Measurements from ENCODE around the gene PCDH15.

Gene PCDH15

DNA sequence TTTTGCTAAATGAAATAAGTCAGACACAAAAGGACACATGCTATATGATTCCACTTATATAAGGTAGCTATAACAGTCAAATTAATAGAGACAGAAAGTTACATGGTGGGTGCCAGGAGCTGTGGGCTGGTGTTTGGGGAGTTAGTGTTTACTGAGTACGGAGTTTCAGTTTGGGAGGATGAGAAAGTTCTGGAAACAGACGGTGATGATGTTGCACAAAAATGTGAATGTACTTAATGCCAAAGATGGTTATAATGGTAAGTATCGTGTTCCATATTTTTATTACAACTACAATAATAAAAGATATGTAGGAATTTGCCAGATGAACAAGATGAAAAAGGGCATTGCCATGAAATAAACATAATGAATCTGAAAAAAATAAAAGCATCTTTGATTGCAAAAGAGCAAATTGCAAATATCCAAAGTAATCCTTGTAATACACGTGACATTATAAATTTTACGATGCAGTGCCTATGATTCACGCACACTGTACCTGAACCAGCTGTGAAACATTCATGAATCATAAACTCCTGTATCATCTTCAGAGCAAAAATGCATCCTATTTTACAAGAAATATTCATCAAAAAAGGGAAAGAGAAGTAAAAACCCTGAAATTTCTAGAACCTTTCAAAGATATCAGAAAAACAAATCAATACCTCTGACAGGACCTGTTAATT is 676.7 kb downstream of the PCDH15 start:
- DNase-seq: no peak

DNA sequence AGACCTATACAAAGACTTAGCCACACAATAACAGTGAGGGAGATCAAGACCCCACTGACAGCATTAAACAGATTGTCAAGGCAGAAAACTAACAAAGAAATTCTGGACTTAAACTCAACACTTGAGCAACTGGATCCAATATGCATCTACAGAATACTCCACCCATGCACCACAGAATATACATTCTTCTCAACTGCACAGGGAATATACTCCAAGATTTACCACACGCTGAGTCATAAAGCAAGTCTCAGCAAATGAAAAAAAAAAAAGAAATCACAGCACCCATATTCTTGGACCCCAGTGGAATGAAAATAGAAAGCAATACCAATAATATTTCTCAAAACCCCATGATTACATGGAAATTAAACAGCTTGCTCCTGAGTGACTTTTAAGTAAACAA is 680.2 kb downstream of the PCDH15 start:
- DNase-seq: no peak

DNA sequence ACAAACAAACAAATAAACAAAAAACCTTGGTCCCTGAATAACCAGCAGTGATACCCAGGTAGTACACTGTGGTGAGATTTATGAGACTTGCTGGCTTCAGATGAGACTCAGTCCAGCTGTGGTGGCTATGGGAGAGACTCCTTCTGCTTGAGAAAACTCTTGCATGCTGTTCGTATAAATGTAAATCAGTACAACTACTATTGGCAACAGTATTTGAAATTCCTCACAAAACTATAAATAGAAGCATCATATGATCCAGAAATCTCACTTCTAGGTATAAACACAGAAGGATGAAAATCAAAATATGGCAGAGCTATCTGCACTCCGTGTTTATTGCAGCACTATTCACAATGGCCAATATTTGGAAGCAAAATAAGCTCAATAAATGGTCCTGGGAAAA is 692.1 kb downstream of the PCDH15 start:
- no peak for DNase-seq

DNA sequence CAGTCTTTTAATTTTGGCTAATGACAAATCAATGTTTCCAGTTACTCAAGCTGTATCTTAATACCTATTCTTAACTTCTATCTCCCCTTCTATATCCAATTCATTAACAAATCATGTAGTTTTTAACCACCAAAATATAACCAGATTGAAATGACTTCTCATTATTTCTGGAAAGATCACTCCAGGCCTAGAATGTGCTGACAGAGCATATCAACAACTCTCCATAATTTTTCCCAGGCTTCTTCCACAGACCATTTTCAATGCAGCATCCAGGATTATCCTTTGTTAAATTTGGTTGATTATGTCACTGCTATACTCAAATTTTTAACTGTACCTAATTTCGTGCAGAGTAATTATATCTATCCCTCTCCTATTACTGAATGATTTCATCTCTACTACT is 704.1 kb downstream of the PCDH15 start:
- no peak for DNase-seq

DNA sequence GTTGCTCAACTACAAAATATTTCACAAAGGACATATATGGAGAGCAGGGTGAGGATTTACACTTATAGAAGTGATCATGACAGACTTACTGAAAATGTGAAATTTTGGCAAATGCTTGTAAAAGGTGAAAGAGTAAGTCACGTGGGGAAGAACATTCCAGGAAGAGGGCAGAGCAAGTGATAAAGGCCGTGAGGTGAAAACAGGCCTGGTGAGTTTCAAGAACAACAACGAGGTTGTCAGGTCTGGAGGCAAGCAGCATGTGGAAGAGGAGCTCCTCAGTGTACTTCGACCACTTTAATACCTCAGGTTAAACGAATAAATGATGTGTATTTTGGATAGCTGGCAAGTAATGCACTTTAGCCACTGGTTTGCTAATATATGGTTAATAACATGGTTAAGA is 706.7 kb downstream of the PCDH15 start:
- no peak for DNase-seq

DNA sequence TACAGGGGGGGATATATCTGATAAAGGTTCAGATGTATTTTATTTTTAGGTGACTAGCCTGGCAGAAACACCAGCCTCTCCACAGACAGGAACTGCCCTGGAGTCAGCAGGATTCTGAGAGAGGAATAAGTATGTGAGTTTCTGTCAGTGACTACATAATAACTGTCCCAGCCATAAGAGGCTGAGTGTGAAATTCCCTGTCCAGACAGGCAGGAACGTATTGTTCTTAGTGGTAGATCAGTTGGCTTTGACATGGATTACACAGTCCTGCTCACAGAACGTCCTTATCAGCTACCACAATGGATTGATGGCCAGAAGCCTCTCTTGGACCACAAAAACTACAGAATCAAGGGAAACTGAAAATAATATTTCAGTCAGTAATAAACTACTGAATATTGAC is 709.8 kb downstream of the PCDH15 start:
- no peak for DNase-seq

DNA sequence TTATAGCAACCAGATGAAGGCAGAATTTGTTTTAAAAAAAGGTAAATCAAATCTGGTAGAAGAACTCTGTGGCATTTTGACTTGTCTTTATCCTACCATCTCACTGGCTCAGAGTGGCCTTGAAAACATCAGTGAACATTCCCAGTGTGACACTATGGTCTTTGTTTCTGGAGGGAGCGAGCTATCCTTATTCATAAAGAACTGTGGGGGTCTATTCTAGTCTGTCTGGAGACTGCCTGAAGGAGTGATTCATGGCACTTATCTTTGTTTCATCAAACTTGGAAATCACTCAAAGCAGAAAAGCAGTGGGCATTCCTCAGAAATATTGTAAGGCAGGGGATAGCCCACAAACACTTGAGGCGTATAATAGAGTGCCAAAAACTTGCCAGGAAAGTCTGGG is 719.1 kb downstream of the PCDH15 start:
- no peak for DNase-seq

DNA sequence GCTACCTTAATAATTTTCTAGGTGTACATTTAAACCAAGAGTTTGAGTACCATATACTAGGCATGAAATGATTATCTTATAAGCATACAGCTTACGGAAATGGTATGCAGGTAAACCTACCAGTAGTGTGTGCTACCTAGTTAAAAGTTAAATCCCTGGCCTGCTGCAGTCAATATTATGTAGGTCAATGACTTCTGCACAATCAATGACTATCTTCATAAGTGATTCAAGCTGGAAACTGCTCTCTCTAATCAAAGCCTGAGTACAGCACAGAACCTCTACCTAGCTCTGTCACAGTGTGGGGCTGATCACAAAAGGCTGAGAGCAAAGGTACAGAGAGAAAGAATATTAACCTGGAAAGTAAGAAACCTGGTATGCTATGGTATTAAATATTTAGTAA is 733.7 kb downstream of the PCDH15 start:
- DNase-seq: no peak

DNA sequence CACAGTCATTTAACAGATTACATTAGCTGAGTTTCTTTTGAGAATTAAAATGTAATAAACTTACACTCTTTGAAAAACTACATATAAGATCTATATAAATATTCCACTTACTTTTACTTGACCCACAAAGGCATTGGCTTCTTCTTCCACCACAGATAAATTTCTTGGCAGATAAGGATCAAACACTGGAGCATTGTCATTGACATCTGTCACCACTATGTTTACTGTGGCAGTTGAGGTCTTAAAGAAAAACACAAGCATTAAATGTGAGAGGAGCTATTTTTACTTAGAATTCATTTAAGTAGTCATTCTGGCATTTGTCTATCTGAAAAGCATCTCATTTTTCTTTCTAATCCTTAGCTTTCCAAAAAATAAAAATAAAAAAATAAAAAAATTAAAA is 734.4 kb downstream of the PCDH15 start:
- DNase-seq: no peak

DNA sequence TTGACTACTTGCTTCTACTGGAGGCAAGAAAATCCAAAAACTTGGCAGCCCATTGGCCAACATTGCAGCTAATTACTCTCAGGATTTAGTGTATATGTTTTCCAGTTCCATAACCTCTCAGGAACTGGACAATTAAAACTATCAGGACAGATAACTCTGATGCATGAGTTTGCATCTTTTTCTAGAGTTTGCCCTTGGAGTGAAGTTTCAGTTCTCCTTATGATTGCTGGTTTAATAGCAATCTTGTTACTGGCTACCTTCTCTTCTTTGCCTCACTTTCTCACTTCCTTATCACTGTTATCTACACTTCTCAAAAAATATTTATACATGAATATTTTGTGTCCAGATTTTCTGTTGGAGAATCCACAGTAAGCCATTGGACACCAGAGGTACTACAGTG is 735.9 kb downstream of the PCDH15 start:
- no peak for DNase-seq

DNA sequence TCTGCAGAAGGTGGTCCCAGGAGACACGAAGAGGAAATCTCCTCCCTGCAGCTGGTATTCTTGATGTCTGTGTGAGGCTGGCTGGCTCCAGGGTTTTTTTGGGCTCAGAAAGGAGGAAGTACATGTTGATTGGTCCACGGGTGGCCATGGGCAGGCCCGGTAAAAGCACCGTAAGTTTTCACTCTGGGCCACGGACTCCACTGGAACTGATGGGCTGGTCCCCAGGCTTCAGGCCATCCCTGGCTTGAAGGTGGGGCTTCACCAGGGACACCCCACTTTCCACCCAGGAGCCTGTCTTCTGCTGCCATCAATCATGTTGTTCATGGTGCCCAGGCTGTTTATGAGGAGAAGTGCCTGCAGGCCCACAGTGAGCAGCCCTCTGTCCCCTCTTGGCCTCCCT is 736.8 kb downstream of the PCDH15 start:
- no peak for DNase-seq

DNA sequence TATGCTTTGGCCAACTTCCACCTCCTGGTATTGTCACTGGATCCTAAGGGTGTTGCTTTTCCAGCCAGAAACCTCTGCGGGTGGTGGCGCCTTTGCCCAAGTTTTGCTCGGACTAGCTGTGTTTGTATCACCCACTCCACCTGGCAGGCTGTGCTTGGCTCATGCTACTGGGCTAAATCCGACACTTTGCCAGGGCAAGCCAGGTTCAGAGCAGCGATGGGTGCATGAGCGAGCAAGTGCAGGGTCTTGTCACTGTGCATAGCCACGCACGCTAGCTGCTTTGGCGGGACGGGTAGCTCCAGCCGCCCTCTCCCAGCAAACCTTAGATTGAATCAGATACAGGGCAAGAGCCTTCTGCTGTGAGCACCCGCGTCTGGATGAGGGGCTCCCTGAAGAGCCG is 737.5 kb downstream of the PCDH15 start:
- no peak for DNase-seq

DNA sequence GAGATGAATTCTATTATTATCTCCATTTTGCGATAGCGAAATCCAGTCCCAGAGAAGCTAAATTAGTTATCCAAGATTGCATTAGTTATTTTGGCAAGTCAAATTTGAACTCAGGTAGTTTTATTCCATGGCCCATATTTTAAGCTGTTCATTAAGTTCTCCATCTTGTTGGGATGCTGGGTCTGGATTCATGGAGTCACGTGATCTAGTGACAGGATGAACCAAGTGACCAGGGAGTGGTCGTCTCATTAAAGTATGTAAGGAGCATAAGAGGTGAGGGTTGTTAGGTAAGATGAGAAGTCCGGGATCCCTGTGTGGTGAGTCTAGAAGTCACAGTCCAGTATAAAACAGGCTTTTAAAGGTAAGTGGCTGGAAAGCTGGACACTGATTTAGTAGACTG is 740.5 kb downstream of the PCDH15 start:
- DNase-seq: no peak

DNA sequence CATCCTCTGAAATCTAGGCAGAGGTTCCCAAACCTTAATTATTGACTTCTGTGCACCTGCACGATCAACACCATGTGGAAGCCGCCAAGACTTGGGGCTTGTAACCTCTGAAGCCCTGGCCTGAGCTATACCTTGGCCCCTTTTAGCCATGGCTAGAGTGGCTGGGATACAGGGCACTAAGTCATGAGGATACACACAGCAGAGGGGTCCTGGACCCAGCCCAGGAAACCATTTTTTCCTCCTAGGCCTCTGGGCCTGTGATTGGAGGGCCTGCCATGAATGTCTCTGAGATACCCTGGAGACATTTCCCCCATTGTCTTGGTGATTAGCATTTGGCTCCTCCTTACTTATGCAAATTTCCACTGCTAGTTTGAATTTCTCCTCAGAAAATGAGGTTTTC is 743.7 kb downstream of the PCDH15 start:
- no peak for DNase-seq

DNA sequence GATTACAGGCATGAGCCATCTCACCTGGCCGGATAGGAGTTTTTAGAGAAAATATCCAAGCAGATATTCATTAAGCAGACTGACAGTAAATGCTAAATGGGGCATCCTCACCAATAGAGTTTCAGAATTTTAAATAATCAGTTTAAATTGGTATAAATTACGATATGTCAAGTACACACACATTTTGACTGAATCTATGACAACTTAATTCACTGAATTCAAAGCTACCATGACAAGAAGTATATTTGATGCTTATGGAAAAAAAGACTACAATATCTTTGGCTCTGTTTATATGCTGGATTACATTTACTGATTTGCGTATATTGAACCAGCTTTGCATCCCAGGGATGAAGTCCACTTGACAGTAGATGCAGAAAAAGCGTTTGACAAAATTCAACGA is 774.7 kb downstream of the PCDH15 start:
- no peak for DNase-seq

DNA sequence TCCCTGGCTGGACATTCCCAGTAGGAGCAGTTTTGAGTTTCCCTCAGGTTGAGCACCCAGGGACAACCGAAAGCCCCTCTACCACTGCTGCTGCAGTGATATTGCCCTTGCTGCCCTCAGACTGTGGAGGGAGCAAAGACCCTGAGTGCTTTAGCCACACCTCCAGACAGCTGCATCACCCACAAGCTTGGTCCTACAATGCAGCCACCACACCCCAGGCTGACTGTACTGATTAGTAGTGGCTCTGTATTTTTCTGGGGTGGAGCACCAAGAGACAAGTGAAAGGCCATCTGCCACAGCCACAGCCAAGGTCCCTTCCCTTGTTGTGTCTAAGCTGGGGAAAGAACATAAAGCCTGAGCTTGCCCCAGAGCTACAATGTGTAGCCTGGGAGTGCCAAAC is 789.9 kb downstream of the PCDH15 start:
- DNase-seq: no peak

DNA sequence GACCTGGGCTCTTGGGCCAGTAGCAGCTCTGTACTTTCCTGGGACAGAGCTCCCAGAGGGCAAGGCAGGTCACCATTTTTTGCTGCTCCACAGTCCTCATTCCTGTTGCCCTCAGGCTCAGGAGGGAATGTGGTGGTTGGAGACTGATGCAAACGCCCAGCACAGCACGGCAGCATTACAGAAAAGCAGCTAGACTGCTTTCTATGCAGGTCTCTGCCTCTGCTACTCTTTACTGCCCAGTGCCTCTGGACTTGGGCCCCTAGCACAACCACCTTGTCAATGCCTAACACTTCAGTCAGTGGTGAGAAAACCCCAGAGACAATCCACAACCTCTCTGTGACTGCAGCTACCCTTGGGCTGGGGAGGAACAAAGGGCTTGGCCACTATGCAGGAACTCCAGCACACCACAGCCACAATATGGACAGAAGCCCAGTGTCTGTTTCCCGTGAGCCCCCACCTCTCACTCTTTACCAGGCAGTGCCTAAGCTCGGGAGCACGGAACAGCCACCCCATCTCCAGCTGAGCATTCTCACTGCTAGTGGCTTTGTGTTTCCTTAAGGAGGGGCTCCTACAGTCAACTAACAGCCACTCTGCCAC is 790.6 kb downstream of the PCDH15 start:
- no peak for DNase-seq

DNA sequence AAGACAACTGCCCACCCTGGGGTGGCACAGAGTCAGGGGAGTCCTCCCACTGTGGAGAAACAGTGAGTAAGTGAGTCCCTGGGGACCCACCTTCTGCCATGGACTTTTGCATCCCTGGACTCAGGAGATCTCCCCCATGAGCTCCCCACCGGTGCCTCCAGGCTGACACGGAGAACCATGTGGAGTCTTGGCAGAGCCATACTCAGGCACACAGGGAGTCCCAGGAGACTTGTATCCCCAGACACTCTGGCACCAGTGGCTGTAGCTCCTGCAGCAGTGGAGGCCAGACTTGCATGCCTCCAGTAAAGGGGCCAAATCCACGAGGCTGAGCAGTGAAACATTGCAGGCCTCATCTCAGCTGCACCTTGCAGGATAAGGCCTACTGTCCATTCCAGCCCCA is 791.4 kb downstream of the PCDH15 start:
- no peak for DNase-seq

DNA sequence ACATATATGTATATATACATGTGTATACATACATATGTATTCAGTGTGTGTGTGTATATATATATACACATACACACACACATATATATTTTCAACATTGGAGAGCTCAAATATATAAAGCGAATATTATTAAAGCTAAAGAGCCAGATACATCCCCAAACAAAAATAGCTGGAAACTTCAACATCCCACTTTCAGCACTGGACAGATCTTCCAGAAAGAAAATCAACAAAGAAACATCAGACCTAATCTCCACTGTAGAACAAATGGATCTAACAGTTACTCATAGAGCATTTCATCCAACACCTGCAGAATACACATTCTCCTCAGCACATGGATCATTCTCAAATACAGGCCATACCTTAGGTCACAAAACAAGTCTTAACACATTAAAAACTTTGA is 799.0 kb downstream of the PCDH15 start:
- no peak for DNase-seq

DNA sequence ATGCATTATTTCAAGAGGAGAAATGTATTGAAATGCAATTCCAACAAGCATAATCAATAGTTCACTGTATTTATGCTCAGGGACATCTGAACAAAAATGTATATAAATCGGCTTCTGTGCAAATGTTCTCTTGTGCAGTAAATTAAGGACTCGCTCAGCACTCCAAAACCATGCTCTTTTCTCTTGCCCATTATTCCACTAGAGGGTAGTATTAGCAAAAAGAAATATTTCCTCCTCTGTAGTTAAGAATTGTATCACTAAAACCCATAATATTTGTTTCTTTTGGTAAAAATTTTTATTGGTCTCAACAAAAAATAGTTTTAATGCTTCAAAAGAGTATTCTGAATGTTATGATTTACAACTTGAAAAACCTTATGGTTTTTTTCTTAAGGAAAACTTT is 803.1 kb downstream of the PCDH15 start:
- DNase-seq: no peak

DNA sequence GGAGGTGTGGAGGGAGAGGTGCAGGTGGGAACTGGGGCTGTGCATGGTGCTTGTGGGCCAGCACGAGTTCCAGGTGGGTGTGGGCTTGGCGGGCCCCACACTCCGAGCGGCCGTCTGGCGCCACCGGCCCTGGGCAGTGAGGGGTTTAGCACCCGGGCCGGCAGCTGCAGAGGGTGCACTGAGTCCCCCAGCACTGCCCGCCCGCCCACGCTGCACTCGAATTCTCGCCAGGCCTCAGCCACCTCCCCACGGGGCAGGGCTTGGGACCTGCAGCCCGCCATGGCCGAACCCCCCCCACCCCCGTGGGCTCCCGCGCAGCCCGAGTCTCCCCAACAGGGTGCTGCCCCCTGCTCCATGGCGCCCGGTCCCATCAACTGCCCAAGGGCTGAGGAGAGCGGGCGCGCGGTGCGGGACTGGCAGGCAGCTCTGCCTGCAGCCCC is 810.2 kb downstream of the PCDH15 start:
- DNase-seq: no peak

DNA sequence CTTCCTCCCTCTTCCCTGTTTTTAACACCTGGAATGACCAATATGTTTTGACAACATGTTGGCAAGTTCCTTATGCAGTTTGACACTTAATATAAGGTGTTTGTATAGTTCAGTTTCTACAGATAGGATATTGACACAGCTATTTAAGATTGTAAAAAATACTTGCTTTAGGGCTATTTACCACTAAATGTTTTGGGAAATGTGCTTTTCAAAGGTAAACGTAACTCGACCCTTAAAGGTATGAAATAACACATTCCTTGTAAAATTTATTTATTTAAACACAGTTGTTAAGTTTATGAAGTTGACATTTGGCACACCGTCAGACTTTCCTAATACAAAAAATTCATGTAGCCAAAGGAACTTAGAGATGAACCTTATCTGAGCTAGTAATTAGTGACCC is 817.6 kb downstream of the PCDH15 start:
- DNase-seq: no peak

DNA sequence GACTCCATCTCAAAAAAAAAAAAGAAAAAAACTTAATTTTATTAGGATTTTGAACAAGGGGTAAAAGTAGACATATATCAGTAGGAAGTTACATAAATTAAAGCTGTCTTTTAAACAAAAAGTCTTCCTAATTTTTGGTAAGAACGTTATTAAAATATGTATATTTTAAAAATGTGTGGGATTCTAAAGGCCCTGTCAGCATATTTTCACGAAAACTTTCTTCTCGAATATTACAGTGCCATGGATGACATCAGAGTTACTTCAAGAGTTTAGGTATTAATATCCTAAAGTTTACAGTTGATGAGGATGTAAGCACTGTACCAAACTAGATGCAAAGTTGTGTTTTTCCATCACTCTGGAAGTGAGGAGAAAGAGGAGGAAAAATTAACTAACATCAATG is 820.8 kb downstream of the PCDH15 start:
- no peak for DNase-seq

DNA sequence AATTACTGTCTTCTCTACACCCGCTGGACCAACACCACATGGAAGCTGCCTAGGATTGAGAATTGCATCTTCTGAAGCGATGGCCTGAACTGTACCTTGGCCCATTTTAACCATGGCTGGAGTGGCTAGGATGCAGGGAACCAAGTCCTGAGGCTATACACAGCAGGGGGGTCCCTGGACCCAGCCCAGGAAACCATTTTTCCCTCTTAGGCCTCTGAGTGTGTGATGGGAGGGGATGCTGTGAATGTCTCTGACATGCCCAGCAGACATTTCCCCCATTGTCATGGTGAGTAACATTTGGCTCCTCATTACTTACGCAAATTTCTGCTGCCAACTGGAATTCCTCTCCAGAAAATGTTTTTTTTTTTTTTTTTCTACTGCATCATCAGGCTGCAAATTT is 822.7 kb downstream of the PCDH15 start:
- no peak for DNase-seq

DNA sequence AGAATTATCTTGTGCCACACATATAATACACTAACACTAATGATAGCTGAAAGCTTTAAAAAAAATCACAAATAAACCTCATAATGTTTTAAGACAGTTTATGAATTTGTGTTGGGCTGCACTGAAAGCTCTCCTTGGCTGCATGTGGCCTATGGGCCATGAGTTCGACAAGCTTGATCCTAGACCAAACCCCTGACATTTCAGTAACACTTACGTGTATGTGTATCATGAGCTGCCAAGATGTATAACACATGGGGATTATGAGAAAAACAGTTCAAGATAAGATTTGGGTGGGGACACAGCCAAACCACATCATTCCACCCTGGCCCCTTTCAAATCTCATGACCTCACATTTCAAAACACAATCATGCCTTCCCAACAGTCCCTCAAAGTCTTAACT is 823.8 kb downstream of the PCDH15 start:
- no peak for DNase-seq

All from fibroblast of skin of scalp (primary cell).